NCI-H2029 treated with DMSO at 0.1 percent for 48 hours (cell line): ENCODE data around the gene CROCC.
"Not testable (repeated sequence)": the region's sequence is repeated elsewhere in the genome, so short reads cannot be mapped to it uniquely, and the experiment has no call there.

Experiments
- DNase-seq: peaks from one replicate; lab custom pipeline; 2025; lab: John Stamatoyannopoulos, UW

The CROCC gene

DNA sequence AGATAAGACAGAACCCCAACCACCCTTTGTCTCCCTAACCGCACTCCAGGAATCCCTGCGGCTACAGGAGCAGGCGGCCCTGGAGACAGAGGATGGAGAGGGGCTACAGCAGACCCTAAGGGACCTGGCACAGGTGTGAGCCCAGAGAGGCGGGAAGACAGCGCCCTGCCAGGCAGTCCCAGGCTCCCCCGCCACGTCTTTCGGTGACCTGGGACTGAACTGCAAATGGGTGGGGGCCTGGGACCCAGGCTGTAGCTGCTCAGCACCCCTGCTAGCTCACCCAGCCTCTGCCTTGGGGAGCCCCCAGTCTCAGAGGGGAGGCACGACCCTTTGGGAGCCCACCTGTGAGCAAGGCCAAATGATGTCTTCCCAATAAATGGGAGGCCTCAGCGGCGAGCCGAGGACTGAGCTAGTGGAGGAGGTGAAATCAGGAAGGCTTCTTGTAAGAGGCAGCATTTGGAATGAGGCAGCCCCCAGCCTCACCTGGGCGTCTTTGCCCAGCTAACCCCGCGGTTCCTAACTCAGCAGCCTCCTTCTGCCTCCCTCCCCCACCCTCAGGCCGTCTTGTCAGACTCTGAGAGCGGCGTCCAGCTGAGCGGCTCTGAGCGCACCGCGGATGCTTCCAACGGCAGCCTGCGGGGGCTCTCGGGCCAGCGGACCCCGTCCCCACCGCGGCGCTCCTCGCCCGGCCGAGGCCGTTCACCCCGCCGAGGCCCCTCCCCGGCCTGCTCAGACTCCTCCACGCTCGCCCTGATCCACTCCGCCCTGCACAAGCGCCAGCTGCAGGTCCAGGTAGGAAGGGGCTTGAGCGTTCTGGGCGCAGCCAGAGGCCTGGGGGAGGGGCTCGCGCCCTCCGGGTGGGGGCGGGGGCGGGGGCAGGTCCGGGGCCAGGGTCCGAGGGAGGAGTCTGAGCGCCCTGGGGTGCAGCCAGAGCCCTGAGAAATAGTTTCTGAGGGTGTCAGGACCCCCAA, 16.9 kb downstream of the CROCC start:
- DNase-seq, result no peak

DNA sequence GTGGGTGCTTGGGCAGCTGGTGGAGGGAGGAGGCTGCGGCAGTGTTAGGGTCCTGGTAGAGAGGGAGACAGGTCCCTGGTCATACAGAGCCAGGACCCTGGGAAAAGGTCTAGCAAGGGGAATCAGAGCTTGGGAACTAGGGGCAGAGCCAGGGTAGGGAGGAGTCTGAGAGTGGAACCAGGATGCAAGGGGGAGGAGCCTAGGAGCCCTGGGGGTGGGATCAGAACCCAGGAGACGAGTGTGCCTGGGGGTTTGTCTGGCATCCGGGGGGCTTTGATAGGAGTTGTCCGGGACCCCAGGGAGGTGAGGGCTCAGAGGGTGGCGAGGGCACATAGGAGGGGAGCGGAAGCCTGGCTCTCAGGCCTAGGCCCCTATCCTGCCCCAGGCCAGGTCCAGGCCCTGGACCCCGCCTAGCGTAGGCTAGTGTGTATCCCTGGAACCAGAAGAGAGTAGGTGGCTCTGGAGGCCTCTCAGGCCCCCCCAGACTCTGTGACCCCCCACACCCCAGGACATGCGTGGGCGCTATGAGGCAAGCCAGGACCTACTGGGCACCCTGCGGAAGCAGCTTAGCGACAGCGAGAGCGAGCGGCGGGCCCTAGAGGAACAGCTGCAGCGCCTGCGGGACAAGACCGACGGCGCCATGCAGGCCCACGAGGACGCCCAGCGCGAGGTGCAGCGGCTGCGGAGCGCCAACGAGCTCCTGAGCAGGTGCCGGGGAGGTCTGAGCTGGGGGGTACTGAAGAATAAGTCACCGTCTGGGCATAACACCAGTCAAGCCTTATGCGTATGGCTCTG, 17.9 kb downstream of the CROCC start:
- not testable (repeated sequence) for DNase-seq

DNA sequence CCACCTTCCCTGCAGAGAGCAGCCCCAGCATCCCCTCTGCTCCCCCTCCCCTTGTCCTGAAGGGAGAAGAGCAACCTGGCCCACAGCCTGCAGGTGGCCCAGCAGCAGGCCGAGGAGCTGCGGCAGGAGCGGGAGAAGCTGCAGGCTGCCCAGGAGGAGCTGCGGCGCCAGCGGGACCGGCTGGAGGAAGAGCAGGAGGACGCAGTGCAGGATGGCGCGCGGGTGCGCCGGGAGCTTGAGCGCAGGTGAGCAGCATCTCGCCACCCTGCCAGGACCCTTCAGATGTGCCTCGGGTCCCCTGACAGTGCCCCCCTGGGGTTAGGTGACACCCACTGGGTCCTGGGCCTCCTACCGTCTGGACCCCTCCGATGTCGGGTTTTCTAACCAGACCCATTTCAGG, 22.3 kb downstream of the CROCC start:
- no peak for DNase-seq

DNA sequence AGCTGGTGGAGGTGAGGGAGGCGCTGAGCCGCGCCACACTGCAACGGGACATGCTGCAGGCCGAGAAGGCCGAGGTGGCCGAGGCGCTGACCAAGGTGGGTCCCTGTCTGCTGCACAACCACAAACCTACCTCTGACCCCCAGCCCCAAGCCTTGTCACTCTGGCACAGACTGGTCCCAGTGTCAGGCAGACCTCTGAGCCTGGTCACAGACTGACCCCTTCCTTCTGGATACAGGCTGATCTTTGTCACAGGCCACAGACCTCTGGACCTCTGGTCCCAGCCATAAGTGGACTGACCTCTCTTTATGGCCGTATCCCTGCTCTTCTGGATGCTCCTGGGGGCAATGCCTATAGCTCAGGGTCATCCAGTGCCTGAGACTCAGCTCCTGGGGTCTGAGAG, 23.8 kb downstream of the CROCC start:
- DNase-seq, result not testable (repeated sequence)

DNA sequence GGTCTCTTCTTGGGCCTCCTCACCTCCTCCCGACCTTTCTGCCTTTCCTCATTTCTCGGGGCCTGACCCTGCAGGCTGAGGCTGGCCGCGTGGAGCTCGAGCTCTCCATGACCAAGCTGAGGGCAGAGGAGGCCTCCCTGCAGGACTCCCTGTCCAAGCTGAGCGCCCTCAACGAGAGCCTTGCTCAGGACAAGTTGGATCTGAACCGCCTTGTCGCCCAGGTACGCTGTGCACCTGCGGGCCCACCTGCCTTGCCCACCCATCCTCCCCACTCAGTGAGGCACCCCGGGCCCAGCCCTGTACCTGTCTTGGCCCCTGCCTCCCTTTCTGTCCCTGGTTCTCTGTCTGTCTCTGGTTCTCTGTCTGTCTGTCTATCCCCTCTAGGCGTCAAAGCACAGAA, 24.5 kb downstream of the CROCC start:
- not testable (repeated sequence) for DNase-seq

DNA sequence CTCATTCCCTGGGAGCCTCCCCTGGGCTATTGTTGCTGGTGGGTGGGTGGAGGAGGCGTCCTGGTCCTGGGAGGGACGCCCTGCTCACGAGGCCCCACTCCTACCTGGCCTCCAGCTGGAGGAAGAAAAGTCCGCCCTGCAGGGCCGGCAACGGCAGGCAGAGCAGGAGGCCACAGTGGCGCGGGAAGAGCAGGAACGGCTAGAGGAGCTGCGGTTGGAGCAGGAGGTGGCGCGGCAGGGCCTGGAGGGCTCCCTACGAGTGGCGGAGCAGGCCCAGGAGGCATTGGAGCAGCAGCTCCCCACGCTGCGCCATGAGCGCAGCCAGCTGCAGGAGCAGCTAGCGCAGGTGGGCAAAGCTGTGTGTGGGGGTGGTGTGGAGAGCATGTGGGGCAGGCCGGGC, 24.9 kb downstream of the CROCC start:
- no peak for DNase-seq

DNA sequence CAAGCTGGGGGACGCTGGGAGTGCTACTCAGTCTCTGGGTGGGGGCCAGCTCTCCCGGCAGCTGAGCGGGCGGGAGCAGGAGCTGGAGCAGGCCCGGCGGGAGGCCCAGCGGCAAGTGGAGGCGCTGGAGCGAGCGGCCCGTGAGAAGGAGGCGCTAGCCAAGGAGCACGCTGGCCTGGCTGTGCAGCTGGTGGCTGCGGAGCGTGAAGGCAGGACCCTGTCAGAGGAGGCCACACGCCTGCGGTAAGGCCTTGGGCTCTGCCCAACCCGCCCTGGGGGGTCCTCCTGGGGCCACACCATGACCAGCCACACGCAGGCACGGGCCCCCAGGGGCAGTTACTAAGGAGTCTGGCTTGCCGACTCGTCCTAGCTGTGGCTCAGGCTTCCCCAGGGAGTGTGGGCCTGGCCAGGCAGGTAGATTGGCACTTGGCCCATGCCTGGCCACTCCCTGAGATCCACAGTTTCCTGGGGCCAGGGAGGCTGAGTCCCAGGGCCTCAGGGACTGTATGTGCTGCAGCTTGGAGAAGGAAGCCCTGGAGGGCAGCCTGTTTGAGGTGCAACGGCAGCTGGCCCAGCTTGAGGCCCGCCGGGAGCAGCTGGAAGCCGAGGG, 26.7 kb downstream of the CROCC start:
- DNase-seq, result not testable (repeated sequence)

DNA sequence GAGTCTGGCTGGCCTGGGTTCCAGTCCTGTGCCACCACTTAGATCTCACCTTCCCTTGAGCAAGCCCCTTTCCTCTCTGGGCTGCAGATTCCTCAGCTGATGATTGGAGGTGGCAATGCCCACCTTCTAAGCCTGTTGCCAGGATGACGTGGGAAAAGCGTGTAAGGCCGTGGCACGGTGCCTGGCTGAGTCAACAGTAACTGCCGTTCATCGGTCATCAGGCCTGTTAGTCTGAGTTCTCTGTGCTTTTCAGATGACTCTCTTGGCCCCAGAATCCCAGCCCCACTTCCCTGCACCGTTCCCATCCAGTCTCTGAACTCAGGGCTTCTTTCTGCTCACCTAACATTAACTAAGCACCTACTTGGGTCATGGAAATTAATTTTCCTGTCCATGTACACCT, 27.3 kb downstream of the CROCC start:
- DNase-seq, result not testable (repeated sequence)

DNA sequence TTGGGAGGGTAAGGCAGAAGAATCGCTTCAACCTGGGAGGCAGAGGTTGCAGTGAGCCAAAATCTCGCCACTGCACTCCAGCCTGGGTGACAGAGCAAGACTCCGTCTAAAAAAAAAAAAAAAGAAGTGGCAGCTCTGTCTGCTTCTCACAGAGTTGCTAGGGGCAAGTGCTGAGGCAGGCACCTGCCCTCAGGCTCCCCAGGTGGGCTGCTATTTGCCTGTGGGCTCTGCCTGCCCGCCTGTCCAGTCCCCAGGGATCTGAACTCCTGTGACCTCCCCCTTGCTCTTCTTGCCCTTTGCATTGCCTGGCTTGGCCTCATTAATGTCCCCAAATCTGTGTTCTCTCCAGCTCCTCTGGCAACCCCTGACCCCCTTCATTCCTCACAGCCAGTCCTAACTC, 30.6 kb downstream of the CROCC start:
- DNase-seq, result not testable (repeated sequence)

DNA sequence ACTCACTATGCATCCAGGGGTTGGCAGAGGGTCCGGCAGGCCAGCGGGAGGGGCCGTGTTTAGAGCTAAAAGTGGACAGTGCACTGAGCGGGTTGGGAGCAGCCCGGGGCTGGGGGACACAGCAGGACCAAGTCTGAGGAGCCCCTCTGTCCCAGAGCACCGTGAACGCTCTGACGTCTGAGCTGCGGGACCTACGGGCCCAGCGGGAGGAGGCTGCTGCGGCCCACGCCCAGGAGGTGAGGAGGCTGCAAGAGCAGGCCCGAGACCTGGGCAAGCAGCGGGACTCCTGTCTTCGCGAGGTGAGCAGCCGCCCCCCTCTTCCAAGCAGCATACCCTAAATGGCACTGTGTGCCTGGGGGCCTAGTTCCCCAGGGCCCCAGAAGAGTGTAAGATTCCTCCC, 32.8 kb downstream of the CROCC start:
- no peak for DNase-seq

DNA sequence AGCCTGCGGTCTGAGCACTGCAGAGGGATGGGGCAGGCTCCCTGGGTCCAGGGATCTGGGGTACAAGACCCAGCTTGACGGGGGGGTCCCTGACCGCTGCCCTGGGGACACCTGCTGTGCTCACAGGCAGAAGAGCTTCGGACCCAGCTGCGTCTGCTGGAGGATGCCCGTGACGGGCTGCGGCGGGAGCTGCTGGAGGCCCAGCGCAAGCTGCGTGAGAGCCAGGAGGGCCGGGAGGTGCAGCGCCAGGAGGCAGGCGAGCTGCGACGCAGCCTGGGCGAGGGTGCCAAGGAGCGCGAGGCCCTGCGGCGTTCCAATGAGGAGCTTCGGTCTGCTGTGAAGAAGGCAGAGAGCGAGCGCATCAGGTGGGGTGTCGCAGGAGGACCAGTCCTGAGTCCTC, 33.5 kb downstream of the CROCC start:
- no peak for DNase-seq

DNA sequence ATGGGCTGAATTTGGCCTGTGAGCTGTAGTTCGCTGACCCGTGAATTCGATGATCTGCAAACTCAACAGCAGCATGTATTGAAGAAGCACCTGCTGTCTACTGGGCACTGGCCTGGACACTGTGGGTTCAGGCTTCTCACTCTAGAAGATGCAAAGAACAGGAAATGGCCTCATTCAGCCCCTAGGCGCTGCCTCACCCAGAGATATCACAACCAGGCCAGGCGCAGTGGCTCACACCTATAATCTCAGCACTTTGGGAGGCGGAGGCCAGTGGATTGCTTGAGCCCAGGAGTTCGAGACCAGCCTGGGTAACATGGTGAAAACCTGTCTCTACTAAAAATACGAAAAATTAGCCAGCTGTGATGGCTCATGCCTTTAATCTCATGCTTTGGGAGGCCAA, 35.0 kb downstream of the CROCC start:
- DNase-seq, result no peak

DNA sequence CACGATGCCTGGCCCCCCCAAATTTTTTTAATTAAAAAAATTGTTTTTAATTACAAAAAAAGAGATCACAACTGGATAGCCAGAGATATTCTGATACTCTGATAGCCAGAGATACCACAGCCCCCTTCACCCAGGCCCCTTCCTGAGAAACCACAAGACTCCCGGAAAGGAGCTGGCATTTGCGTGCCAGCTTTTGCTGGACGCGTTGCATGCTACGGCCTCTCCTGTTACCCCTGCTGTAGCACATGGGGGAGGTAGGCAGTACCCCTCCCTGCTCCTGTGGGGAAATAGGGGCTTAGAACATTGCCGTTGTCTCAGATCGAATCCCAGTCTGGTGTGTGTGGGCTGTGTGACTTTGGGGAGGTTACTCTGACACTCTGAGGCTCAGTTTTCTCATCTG, 36.0 kb downstream of the CROCC start:
- DNase-seq, result no peak

DNA sequence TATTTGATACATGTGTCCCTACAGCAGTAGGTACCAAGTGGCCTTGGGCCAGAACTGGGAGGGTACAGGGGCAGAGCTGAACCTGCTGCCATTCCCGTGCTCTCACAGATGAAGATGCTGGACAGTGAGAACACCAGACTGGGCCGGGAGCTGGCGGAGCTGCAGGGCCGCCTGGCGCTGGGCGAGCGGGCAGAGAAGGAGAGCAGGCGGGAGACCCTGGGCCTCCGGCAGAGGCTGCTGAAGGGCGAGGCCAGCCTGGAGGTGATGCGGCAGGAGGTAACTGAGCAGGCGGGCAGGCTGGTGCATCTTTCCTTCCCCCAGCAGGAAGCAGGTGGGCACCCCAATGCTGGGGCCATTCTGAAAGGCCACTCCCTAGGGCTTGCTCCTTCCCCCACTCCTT, 36.7 kb downstream of the CROCC start:
- no peak for DNase-seq

DNA sequence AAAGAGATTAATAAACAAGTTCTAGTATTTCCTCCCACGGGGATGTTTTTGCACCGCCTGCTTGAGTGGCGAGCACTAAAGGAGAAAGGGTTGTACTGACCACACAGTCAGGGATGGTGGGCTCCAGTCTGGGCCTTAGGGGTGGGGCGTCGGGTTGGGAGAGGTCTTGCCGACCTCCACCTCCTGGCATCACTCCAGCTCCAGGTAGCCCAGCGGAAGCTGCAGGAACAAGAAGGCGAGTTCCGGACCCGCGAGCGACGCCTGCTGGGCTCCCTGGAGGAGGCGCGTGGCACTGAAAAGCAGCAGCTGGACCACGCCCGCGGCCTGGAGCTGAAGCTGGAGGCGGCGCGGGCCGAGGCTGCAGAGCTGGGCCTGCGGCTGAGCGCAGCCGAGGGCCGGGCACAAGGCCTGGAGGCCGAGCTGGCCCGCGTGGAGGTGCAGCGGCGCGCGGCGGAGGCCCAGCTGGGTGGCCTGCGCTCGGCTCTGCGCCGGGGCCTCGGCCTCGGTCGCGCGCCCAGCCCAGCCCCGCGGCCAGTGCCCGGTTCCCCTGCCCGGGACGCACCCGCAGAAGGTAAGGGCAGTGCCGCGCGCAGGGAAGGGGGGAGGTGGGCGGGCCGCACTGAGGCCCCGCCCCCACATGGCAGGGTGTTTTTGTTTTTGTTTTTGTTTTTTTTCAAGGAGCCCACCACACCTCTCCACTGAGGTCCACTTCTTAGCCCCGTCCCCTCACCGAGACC, 39.0 kb downstream of the CROCC start:
- DNase-seq, result no peak

DNA sequence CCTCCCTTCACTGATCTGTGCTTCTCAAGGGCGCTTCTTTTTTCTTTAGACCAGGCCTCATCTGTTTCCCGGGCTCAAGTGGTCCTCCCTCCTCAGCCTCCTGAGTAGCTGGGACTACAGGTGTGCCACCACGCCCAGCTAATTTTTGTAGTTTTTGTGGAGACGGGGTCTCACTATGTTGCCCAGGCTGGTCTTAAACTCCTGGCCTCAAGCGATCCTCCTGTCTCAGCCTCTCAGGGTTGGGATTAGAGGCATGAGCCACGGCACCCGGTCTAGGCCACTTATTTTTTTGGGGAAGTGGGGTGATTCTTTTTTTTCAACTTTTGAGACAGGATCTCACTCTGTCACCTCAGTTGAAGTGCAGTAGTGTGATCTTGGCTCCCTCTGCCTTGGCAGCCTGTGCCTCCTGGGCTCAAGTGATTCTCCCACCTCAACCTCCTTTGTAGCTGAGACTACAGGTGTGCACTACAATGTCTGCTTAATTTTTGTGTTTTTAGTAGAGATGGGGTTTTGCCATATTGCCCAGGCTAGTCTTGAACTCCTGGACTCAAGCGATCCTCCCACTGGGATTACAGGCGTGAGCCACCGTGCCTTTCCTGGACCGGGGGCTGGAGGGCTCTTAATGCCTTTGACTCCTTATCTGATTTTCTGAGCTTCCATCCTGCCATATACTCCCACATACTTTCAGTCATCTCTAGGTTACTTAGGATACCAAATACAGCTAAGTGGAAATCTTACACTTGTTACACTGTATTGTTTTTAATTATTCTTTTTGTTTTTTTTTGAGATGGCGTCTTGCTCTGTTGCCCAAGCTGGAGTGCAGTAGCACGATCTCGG, 39.8 kb downstream of the CROCC start:
- no peak for DNase-seq

DNA sequence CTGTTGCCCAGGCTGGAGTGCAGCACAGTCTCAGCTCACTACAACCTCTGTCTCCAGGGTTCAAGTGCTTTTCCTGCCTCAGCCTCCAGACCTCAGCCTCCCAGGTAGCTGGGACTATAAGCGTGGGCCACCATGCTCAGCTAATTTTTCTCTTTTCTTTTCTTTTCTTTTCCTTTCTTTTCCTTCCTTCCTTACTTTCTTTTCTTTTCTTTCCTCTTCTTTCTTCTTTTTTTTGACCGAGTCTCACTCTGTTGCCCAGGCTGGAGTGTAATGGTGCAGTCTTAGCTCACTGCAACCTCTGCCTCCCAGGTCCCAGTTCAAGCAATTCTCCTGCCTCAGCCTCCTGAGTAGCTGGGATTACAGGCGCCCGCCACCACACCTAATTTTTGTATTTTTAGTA, 42.4 kb downstream of the CROCC start:
- not testable (repeated sequence) for DNase-seq

DNA sequence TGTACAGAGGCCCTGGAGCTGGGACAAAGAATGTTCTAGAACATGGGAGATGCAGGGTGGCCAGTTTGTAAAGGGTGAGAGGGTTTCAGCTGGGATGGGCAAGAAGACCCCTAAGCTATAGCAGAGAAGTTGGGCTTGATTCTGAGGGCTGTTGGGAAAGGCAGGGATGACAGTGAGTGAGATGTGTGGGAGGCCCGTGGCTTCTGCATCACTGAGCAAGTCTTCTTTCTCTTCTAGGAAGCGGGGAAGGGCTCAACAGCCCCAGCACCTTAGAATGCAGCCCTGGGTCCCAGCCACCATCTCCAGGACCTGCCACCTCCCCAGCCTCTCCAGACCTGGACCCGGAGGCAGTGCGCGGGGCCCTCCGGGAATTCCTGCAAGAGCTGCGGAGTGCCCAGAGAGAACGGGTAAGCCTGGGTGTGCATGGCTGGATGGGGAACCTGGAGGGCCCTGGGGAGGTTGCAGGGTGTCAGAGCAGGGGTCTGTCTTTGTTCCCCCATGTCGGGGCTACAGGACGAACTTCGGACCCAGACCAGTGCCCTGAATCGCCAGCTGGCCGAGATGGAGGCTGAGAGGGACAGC, 43.8 kb downstream of the CROCC start:
- DNase-seq, result no peak

DNA sequence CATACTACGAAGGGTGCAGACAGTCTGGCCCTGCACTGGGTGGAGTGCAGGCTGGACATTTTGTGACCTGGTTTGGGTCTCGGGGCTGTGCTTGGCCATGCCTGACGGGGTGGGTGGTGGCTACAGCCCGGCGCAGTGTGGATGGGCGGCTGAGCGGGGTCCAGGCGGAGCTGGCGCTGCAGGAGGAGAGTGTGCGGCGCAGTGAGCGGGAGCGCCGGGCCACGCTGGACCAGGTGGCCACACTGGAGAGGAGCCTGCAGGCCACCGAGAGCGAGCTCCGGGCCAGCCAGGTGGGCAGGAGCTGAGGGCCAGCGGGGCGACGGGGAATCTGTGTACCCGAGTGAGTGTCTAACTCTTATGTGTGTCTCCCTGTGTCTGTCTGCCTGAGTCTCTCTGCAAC, 44.6 kb downstream of the CROCC start:
- no peak for DNase-seq

DNA sequence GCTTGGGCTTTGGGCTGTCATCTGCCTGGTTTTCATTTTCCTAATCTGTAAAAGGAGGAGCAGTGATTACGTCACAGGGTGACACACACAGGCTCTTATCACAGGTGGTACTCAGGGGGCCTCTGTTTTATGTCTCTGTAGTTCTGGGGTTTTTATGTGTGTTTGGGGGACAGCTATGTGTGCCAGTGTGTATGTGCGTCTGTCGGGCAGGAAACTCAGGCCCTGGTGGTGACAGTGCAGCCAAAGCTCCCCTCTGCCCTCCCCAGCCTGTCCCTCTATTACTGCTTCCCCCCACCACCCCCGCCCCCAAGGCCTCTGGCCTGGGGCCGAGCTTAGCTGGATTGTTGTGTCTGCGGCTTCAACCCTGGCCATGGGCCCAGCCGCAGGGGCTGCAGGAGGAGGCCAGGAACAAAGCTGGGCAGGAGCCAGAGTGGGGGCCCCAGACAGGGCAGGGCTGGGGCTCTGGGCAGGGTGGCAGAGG, 45.4 kb downstream of the CROCC start:
- no peak for DNase-seq

DNA sequence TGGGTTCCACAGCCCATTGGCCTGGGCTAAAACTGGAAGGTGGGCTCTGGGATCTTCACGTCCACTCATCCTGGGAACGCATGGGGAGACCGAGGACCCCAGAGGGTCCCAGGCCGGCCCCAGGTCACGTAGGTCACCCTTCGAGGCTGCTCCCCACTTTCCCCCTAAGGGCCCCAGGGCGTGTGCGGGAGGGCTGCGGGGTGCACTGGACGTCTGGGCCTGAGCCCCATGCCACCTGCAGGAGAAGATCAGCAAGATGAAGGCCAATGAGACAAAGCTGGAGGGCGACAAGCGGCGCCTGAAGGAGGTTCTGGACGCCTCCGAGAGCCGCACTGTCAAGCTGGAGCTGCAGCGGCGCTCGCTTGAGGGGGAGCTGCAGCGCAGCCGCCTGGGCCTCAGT, 46.2 kb downstream of the CROCC start:
- DNase-seq, result no peak
